Measurements from ENCODE around the gene DGKD.
A peak's percentile ranks its signal among the peaks of the same experiment; 100 is the strongest.

Gene DGKD

DNA sequence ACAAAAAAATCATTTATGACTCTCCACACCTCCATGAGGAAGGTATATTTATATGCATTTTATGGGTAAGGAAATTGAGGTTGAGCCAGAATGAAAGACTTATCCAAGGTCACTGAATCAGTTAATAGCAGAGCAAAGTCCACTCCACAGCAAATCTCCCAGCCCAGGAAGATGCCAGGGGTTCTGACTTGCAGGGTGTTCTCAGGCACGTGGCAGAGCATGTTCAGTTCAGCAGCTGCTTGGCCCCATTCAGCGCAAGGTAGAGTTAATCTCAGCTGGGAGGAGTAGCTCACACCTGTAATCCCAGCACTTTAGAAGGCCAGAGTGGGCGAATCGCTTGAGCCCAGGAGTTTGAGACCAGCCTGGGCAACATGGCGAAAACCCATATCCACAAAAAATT is 17.8 kb upstream of the DGKD start:
- DNase-seq (ENCODE audit: low read depth): no peak

DNA sequence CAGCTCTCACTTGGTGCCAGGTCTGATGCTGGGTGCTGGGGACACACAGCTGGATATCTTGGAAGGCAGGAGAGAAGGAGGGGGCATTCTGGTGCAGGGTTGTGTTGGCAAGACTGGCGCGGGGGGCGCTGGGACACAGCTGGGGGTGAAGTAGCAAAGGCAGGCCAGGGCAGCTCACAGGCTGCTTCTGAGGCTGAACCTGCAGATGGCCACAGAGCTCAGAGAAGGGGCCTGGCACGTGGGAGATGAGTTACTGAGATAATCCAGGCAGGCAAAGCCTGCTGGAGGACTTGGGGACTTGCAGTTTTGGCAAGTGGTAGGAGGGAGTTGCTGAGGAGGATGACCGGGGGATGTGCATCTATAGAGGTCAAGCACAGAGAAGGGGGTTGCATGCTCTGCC is 16.2 kb upstream of the DGKD start:
- no peak for DNase-seq (ENCODE audit: low read depth)

DNA sequence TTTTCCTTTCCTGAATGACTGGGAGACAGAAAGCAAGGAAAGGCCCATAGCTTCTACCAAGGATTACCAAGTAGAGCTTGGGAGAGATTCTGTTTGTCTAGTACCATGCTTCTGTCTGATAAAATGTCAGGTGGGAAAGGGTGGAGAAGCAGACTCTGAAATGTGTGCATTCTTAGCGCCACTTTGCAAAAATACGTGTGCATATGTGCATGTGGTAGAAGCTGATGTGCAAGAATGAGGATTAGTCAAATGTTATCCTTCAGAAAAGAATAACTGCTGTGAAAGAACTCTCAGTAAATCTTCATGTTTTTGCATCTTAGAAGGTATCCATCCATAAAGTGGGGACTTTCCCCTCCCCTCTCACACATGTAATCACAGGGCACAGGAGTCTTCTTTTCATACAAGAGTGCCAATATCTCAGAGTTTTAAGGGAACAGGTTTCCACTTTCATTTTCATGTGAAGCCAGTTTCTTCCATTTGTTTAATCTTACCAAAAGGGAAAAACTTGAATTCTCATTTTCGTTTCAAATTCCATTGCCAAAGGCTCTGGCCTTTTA is 15.4 kb upstream of the DGKD start:
- DNase-seq (ENCODE audit: low read depth): no peak

DNA sequence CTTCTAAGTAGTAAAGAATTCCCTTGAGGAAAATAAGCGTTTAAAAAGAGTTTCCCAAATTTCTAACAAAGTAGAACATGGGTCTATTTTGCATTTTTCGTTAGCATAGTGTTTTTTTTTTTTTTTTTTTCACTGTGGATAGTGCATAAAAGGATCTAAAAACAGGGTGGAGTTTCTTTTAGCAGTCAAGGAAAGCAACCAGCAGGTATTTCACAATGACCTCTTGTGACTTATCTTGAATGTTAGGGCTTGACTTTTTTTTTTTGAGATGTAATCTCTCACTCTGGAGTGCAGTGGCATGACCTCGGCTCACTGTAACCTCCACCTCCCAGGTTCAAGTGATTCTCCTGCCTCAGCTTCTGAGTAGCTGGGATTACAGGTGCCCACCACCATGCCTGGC is 14.9 kb upstream of the DGKD start:
- no peak for DNase-seq (ENCODE audit: low read depth)

DNA sequence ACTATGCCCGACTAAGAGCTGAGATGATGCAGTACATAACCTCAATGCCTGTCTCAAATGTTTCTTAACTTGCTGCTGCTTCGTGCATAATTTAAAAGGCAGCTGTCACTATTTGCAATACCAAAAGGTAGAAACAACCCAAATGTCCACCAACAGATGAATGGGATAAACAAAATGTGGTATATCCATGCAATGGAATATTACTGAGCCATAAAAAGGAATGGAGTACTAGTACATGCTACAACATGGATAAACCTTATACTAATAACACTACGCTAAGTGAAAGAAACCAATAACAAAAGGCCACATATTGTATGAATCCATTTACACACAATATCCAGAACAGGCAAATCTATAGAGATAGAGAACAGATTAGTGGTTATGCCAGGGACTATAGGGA is 13.0 kb upstream of the DGKD start:
- DNase-seq (ENCODE audit: low read depth): no peak

DNA sequence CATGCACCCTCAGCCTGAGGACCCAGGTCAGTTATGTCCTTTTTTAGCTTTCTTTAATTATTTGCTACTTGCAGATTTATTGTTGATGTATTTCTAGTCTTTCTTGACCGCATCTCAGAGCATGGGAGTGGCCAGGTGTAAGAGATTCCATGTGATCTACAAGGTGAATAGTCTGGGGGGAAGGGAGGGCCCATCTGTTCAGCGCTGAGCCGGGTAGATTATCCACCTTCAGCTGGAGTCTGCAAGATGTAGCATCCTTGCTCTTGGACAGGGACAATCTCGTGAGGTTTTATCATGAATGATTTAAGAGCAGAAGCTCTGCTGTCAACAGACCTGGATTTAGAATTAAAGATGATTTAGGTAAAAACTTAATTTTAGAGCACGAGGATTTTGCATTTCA is 12.0 kb upstream of the DGKD start:
- no peak for DNase-seq (ENCODE audit: low read depth)

DNA sequence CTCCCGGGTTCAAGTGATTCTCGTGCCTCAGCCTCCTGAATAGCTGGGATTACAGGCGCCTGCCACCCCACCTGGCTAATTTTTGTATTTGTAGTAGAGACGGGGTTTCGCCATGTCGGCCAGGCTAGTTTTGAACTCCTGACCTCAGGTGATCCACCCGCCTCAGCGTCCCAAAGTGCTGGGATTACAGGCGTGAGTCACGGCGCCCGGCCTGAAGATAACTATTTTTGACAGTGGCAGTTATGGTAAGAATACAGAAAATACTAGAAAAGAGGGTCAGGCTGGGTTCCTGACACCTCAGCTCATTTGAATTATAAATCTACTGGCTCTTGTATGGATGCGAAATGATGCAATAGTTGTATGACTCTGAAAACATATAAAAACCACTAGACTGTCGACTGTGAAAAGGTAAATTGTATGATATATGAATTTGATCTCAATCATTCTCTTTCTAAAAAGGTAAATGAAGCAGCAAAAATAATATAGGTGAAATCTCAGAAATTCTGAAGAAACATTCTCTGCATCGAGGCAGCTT is 11.1 kb upstream of the DGKD start:
- no peak for DNase-seq (ENCODE audit: low read depth)

DNA sequence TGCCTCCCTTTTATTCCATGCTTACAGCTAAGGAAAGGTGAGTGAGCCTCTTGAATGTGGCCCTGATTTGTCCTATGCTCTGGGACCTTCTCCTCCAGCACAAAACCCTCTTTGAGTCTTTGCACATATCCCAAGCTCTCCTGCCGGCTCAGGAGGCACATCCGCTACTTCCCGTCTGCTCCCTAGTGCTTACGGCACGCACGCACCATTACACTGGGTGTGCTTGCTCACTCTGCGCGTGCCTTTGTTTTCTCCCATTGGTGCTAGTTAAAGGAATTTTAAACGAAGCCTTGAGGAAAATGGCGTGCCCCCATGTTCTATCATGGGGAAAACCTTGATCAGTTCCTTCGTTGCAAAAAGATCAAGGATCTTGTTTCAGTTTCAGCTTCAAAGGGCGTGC is 7.9 kb upstream of the DGKD start:
- DNase-seq (ENCODE audit: low read depth): no peak

DNA sequence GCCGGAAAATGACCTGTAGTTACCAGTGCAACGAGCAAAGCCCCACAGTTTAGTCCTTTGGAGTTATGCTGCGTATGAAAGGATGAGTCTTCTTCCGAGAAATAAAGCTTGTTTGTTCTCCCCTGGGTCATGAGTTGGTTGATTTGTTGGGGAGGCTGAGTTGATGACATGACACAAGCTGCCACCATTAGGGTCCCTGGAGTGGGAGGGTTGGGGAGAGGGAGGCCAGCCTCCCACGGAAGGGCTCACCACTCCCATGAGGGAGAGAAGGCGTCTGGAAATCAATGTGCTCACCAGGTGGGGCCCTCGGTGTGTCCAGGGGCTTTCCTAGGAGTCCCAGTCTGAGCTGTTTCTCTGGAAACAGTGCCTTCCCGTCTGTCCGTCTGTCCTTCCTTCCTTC is 7.4 kb upstream of the DGKD start:
- no peak for DNase-seq (ENCODE audit: low read depth)

DNA sequence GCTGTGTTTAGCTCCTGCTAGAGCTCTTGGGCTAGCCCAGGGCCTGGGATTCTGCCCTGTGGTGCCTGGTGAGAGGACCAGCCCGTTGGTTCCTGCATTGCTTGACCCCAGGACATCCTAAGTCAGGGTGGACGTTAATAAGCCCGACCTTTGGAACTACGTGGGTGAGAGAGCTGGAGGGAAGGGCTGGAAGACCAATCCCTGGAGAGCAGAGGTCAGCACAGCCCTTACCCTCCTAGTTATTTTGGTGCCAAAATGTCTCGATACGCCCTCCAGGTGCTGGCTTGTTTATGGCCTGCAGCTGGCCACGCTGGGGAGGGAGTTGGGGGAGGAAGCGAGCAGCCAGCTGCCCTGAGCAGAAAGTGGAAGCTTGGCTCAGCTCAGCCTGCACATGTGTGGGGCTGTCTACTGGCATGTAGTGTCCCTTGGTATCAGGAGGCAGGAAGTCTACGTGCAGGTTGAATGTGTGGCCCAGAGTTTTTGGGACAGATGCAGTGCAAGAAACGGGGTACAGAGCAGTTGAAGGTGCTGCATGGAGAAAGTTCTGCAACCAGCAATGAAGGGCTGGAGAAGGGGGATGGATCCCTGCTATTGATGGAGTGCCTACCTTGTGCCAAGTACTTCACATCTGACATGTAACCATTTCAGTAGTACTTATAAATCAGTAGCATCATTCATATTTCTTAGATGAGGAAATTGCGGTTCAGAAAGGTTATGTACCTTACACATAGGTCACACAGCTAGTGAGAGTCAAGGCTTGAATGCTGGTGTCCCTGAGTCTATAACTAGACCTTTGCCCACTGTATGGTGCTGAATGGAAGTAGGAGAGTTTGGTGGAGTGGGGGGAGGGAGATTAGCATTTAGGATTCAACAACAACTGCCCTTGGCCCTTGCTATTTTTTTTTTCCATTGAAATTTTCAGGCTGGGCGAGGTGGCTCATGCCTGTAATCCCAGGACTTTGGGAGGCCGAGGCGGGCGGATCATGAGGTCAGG is 5.0 kb upstream of the DGKD start:
- no peak for DNase-seq (ENCODE audit: low read depth)

DNA sequence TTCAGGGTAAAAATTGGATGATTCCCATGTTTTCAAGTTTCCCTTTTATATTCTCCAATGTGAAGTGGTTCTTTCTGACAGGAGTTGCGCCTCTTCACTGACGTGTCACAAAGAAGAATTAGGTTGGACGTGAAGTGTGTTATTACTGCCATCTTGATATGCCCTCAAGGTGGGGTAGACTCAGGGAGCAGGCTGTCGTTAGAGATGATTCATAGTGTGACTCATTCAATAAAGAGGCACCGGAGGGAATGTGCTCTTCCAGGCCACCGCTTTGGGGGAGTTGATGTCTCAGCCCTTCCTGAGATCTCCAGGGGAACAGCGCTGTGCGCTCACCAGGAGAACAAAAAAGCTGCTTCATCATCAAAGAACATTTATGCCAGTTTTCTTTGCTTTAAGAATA is 3.6 kb upstream of the DGKD start:
- peak; percentile 79 for DNase-seq (ENCODE audit: low read depth)

DNA sequence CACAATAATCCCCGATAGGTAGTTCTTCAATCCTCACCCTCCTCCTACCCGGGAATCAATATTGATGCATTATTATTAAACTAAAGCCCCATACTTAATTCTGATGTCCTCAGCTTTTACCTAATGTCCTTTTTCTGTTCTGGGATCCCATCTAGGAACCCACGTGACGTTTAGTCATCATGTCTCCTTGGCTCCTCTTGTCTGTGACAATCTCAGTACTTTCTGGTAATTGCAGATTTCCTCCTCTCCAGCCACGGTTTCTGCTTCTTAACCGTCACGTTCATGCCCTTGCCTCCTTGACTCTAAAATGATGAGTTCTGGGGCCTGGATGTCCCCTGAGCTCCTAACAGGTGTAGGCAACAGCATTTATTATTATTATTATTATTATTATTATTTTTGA is 2.9 kb upstream of the DGKD start:
- DNase-seq (ENCODE audit: low read depth): no peak

DNA sequence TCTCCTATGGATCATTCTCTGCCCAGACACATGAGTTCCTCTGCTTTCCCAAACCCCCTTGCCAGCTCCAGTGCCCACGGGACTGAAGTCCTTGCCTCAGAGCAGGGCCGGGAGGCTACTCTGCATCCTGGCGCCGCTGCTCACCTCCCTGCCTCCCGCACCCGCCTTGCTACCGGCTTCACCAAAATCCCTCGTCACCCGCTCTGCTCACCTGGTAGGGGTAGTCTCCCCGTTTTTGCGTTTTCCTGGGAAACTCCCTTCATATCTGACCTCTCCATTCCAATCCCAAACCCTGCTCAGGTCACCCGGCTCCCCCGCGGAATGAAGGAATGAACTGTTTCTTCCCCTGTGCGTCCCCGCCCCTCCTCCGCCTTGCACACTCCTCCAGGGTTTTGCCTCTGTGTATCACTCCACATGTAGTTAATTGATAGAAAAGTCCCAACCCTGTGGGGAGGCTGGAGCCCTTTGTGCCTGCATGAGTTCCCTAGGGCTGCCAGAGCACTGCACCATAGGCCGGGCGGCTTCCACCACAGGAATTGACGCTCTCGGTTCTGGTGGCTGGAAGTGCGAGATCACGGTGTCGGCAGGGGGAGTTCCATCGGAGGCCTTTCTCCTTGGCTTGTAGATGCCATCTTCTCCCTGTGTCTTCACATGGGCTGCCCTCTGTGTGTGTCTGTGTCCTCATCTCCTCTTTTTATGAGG is 2.0 kb upstream of the DGKD start:
- no peak for DNase-seq (ENCODE audit: low read depth)

DNA sequence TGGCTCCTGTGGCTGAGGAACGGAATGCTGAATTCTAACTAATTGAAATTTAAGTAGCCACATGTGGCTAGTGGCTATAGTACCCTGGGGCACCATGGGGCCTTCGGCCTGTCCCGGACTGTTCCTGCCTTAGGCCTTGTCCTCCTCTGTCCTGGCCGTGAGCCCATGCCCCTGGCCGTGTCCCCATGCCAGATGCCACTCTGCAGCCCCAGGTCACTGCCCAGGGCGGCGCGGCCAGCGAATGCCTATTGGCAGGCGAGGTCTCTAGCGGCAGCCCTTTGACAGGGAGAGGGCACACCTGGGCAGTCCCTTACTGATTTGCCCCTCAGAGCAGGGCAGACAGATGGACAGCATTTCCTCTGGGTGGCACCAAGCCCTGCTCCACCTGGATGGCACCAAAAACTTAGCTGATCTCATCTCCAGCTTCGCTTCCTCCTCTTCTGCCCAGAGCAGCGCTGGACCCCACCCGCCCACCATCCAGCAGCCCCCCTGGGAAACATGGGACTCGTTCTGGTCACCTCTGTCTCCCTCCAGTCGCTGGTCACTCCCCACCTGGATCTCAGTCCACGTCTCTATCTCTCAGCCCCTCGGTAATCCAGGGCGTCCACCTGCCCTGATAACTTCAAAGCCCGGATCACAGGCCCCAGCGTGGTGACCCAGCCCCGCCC is 1.1 kb upstream of the DGKD start:
- DNase-seq (ENCODE audit: low read depth): no peak

DNA sequence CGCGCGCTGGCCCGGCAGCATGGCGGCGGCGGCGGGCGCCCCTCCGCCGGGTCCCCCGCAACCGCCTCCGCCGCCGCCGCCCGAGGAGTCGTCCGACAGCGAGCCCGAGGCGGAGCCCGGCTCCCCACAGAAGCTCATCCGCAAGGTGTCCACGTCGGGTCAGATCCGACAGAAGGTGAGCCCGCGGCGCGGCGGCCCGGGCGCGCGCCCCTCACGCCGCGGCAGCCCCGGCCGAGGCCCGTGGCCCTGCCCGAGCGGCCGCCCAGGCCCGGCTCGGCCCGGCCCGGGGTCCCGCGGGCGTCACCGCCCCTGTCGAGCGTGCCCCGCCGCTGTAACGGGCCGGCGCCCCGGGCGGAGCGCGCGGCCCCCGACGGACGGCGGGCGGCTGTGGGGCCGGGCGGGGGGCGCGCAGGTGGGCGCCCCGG is 218 bp downstream of the DGKD start:
- DNase-seq (ENCODE audit: low read depth): no peak

DNA sequence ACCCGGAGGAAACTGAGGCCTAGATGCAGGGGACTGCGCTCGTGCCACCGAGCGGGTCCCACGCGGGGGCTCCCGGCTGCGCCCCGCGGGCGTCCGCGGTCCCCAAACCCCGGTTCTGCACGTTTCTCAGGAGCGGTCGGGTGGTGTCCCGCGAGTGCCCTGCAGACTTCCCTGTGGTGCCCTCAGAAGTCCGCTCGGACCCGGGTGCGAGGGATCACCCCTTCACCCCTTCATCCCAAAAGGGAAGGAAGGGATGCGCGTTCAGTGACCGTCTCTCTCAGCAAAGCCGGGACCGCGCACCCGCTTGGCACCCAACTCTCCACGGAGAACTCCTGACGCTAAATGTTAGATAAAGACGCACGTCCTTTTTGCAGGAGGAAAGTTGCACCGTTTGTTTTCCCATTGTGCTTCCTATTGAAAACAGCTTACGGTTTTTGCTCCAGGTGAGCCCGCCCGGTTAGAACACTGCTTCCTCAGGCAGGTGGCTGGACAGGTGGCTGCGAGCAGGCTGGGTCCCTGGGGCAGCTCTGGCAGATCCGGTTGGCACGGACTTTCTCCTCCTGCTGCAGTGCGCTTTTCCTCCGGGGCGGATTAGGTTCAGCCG is 779 bp downstream of the DGKD start:
- no peak for DNase-seq (ENCODE audit: low read depth)

DNA sequence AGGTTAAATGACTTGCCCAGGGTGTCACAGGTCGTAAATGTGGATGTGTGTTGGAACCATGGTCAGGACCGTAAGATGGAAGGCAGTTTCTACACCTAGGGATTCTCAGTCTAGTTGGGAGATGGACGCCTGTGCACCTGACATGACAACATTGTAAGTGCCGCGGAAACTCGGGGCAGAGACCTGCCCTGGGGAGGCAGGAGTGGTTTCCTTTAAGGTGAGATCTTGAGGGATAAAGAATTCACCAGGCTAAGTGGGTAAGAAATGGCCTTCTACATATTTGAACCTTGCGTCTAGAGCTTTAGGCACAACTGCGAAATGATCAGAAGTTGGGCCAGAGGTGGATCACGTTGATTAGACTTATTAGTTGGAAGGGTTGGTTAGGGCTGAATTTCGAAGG is 1.6 kb downstream of the DGKD start:
- no peak for DNase-seq (ENCODE audit: low read depth)

DNA sequence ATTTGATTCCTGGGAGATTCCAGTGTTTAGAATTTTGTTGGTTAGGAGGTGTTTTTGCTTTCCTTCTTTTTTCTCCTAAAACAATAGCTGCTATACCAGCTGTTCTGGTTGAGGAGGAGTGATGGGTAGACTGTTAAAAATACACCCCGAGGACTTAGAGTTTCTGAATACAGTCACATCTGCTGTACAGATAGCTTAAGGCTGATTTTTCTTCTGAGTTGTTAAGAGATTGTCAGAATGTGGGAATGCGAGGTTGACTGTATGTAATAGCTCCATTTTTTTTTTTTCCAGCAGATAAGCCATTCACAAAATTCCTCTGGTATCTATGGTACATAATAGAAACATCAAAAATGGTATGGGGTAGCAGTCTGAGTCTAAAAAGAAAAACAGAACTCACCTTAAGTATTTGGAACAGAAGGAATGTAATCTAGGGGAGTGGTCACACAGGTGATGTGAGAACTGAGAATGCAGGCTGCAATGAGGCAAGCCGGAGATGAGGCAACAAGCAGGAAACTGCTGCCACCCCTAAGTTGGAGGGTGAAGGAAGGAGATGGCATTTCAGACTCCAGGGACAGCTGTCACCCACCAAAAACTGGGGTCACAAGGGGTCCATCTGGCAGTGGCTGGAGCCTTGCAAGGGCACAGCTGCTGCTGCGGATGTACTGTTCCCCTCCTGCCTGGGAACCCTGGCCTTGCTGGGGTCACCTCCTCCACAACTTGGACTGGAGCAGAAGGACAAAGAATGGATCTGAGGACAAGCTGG is 2.4 kb downstream of the DGKD start:
- peak; percentile 24 for DNase-seq (ENCODE audit: low read depth)

DNA sequence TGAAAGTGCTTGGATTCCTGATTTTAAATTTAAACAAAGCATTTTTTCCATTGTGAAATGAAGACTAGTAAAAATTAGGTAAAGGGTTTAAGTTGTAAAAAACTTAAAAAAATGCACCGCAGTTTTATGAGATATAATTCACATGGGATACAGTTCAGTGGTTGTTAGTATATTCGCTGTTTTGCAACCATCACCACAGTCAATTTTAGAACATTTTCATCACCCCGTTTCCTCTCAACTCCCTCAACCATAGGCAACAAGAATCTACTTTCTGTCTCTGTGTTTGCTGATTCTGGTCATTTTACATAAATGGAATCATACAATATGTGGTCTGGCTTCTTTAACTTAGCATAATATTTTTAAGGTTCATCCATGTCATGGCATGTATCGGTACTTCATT is 4.0 kb downstream of the DGKD start:
- DNase-seq (ENCODE audit: low read depth): no peak

DNA sequence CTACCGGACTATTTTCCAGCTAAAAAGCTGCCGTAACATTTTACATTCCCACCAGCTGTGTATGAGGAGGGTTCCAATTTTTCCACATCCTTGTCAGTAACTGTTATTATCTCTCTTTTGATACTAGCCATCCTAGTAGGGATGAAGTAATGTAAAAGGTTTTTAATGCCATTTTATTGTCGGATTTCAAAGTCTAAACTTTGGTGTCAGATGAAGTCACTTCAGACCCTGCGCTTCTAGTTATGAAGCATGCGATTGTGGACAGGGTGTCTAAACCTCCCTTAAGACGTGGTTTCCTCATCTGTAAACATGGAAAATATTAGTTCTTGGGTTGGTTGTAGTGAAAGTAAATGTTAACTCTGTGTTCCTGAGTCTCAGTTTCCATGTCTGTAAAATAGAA is 4.7 kb downstream of the DGKD start:
- no peak for DNase-seq (ENCODE audit: low read depth)

DNA sequence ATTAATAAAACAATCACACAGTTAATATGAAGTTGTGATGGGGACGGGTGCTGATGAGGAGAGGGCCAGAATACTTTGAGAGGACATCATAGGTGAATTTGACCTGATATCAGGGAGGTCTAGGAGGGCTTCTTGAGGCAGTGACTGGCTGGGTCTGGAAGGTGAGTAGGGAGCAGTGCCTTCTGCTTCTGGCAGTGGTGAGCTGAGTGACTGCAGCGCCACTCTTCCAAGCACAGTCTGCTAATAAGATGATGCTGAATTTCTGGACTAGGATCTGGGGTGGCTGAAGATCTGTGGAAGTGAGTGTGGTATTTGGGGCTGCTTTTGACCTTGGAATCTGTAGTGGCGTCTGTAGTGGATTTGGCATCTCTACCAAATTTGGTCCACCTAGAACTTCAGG is 5.5 kb downstream of the DGKD start:
- DNase-seq (ENCODE audit: low read depth): no peak

Measured in amniotic epithelial cell (primary cell).